Neural crest cell (in vitro differentiated cells): ENCODE measurements around the gene TMTC4. TPM values are rescaled to one million over a fixed set of nuclear protein-coding genes. Genes with fewer than 3 reads are reported as not detected.

ENCODE experiments used
- DNase-seq: peaks from one replicate; pipeline ENCODE4 v3.0.0; 2021; ENCODE audit warnings: low read depth, mixed read lengths, low spot score
- H3K27ac Mint-ChIP-seq: one replicate; pipeline ENCODE4 v1.8.0; 2021; ENCODE audit warnings: mild to moderate bottlenecking, mixed read lengths; ENCODE audit not compliant: unreplicated experiment
- H3K27me3 Mint-ChIP-seq: 2 replicates; pipeline ENCODE4 v1.8.0; 2021; ENCODE audit warnings: low read depth, mild to moderate bottlenecking, mixed read lengths
- H3K36me3 Mint-ChIP-seq: 2 replicates; pipeline ENCODE4 v1.8.0; 2021; ENCODE audit warnings: low read depth, mild to moderate bottlenecking, mixed read lengths
- H3K4me1 Mint-ChIP-seq: 2 replicates; pipeline ENCODE4 v1.8.0; 2021; ENCODE audit warnings: mixed read lengths
- H3K4me3 Mint-ChIP-seq: one replicate; pipeline ENCODE4 v1.8.0; 2021; ENCODE audit warnings: mild to moderate bottlenecking, mixed read lengths
- H3K9me3 Mint-ChIP-seq: 2 replicates; pipeline ENCODE4 v1.8.0; 2021; ENCODE audit warnings: mixed read lengths
- total RNA-seq: library from RNA; stranded (reverse); gene quantifications from 2 replicates; pipeline ENCODE4 v1.2.1, GENCODE V29; 2021
- TF ChIP-seq, protein P1 (sequence below): fragments of 200-600 bp; sonication (generic); conservative IDR thresholded peaks from 2 replicates; pipeline ENCODE4 v1.5.0; 2021; ENCODE audit warnings: antibody characterized with exemption, mild to moderate bottlenecking

TMTC4 gene
- total RNA-seq, 1 donor from 2014 or later: 51.7 TPM

GRCh38 chr13:100665403-100665802 is 9.2 kb downstream of the TMTC4 start:
- no peak overlapping the region for H3K27ac Mint-ChIP-seq
- peaks cover 10% of the 10 kb centered on the region for H3K4me1 Mint-ChIP-seq
- H3K9me3 Mint-ChIP-seq: no peaks in the 10 kb centered on the region
- H3K36me3 Mint-ChIP-seq: peaks cover 21% of the 10 kb centered on the region
- no peaks in the 10 kb centered on the region for H3K27me3 Mint-ChIP-seq
- DNase-seq: no peak
- no peak overlapping the region for H3K4me3 Mint-ChIP-seq
- TF ChIP-seq, protein P1, sequence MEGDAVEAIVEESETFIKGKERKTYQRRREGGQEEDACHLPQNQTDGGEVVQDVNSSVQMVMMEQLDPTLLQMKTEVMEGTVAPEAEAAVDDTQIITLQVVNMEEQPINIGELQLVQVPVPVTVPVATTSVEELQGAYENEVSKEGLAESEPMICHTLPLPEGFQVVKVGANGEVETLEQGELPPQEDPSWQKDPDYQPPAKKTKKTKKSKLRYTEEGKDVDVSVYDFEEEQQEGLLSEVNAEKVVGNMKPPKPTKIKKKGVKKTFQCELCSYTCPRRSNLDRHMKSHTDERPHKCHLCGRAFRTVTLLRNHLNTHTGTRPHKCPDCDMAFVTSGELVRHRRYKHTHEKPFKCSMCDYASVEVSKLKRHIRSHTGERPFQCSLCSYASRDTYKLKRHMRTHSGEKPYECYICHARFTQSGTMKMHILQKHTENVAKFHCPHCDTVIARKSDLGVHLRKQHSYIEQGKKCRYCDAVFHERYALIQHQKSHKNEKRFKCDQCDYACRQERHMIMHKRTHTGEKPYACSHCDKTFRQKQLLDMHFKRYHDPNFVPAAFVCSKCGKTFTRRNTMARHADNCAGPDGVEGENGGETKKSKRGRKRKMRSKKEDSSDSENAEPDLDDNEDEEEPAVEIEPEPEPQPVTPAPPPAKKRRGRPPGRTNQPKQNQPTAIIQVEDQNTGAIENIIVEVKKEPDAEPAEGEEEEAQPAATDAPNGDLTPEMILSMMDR: no peak

- DNase-seq: no peak
- TF ChIP-seq, protein P1: no peak
- Mint-ChIP-seq H3K4me1 (peaks cover 10% of the 10 kb centered on the region), H3K36me3 (peaks cover 24% of the 10 kb centered on the region), H3K27me3 (no peaks in the 10 kb centered on the region), H3K27ac (no peak overlapping the region), H3K9me3 (no peaks in the 10 kb centered on the region), H3K4me3 (no peak overlapping the region)
Measured at GRCh38 chr13:100664171-100664900, 10.3 kb downstream of the TMTC4 start.

- DNase-seq: no peak
- H3K27me3 Mint-ChIP-seq: no peaks in the 10 kb centered on the region
- H3K4me3 Mint-ChIP-seq: no peak overlapping the region
- peaks cover 27% of the 10 kb centered on the region for H3K36me3 Mint-ChIP-seq
- H3K4me1 Mint-ChIP-seq: peaks cover 6% of the 10 kb centered on the region
- TF ChIP-seq, protein P1: no peak
- H3K27ac Mint-ChIP-seq: no peak overlapping the region
- H3K9me3 Mint-ChIP-seq: no peaks in the 10 kb centered on the region
Measured at GRCh38 chr13:100662468-100663211, 12.0 kb downstream of the TMTC4 start.

GRCh38 chr13:100660761-100661160 is 13.8 kb downstream of the TMTC4 start:
- H3K27ac Mint-ChIP-seq: no peak overlapping the region
- H3K4me1 Mint-ChIP-seq: peaks cover 6% of the 10 kb centered on the region
- H3K4me3 Mint-ChIP-seq: no peak overlapping the region
- H3K36me3 Mint-ChIP-seq: peaks cover 23% of the 10 kb centered on the region
- H3K27me3 Mint-ChIP-seq: no peaks in the 10 kb centered on the region
- TF ChIP-seq, protein P1: no peak
- H3K9me3 Mint-ChIP-seq: no peaks in the 10 kb centered on the region
- no peak for DNase-seq

DNA sequence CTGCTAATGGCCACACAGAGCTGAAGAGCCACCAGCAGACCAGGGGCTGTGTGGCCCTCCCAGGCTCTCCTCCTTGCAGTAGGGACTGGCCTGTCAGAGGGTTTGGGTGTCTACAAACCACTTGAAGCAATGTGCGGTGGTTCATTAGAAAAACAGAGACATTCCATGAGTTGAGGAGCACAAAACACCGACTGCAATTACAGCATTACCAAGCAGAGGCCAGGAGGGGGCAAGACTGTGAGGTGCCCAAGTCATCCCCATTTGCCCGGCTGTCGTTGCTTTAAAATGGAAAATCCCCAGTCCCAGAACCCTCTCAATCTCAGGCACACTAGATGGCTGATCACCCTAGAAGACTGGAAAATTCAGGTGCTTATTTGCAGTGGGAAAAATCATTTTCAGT is 15.0 kb downstream of the TMTC4 start:
- DNase-seq: no peak
- Mint-ChIP-seq H3K27me3 (no peaks in the 10 kb centered on the region), H3K4me3 (no peak overlapping the region), H3K9me3 (no peaks in the 10 kb centered on the region), H3K4me1 (peaks cover 6% of the 10 kb centered on the region), H3K36me3 (peaks cover 23% of the 10 kb centered on the region), H3K27ac (no peak overlapping the region)
- TF ChIP-seq, protein P1: no peak
